Breast epithelium (tissue), 3 donors: Measurements from ENCODE around the gene GPATCH8.

Source experiments
- POLR2A ChIP-seq: fragments of 450-650 bp; IDR thresholded peaks from one replicate; pipeline ENCODE4 v1.6.1; 2016; ENCODE audit warnings: antibody characterized with exemption, mild to moderate bottlenecking, moderate library complexity
- POLR2AphosphoS5 ChIP-seq, 3 donors: sonication (generic); formaldehyde crosslinking; IDR thresholded peaks; one replicate each; pipeline ENCODE4 v1.6.1; 2017; ENCODE audit warnings: antibody characterized with exemption in 3 of 3
- TF ChIP-seq, protein P1 (sequence below), 3 donors: fragments of 450-650 bp; IDR thresholded peaks; one replicate each; pipeline ENCODE4 v1.5.1; 2016 to 2017; ENCODE audit warnings: antibody characterized with exemption in 3 of 3, mild to moderate bottlenecking in 3 of 3, moderate library complexity in 3 of 3

DNA sequence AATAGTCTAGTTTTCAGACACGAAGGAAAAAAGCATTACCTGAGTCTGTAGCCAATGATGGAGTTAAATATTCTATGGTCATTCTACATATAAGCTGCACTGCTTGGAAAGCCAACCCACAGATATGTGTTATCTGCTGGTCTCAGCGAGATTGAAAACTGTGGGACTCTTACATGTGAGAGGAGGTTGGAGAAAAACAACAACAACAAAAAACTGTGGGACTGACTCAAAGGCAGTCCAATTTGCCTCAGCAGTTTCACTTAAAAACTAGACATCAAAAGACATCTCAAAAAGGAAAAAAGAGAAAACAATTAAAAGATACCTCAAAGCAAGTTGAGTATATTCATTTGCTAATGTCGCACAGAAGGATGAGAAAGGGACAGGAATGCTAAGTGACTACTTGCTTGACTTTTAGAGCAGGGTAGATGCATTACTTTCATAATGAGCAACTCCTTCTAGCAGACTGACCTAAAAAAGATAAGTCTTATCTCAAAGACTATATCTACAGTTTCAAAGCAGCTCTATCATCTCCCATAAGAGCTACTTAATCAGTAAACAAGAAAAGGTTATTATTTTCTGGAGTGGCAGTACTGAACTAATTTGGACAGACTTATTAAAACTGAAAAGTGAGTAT lies 78.3 kb downstream of the GPATCH8 start:
- TF ChIP-seq, protein P1, sequence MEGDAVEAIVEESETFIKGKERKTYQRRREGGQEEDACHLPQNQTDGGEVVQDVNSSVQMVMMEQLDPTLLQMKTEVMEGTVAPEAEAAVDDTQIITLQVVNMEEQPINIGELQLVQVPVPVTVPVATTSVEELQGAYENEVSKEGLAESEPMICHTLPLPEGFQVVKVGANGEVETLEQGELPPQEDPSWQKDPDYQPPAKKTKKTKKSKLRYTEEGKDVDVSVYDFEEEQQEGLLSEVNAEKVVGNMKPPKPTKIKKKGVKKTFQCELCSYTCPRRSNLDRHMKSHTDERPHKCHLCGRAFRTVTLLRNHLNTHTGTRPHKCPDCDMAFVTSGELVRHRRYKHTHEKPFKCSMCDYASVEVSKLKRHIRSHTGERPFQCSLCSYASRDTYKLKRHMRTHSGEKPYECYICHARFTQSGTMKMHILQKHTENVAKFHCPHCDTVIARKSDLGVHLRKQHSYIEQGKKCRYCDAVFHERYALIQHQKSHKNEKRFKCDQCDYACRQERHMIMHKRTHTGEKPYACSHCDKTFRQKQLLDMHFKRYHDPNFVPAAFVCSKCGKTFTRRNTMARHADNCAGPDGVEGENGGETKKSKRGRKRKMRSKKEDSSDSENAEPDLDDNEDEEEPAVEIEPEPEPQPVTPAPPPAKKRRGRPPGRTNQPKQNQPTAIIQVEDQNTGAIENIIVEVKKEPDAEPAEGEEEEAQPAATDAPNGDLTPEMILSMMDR (IDR thresholded peaks at IDR 0.05) = no peak
- no peak for TF ChIP-seq POLR2AphosphoS5 (IDR thresholded peaks at IDR 0.05)
- no peak for TF ChIP-seq POLR2A
